K562 (cell line): ENCODE data around the gene RIOK3. TPM values are rescaled to one million over a fixed set of nuclear protein-coding genes. Genes with fewer than 3 reads are reported as not detected.

Source experiments
- ARID4B ChIP-seq: sonication (generic); formaldehyde crosslinking; IDR thresholded peaks from 2 replicates; pipeline ENCODE4 v1.8.0; 2022; ENCODE audit warnings: mild to moderate bottlenecking, missing genetic modification reagents
- CEBPB ChIP-seq: fragments of 450-650 bp; IDR thresholded peaks from 2 replicates; pipeline ENCODE4 v1.6.1; 2016; ENCODE audit warnings: missing genetic modification characterization, missing compliant biosample characterization
- FOSL1 ChIP-seq: fragments of 200-800 bp; sonication (Bioruptor generic); conservative IDR thresholded peaks from 2 replicates; pipeline ENCODE4 v1.6.1; 2016; ENCODE audit warnings: missing genetic modification characterization, missing compliant biosample characterization
- HNRNPH1 ChIP-seq: fragments of 200-400 bp; formaldehyde crosslinking; optimal IDR thresholded peaks from 2 replicates; pipeline ENCODE3; 2017; ENCODE audit warnings: low read depth, mild to moderate bottlenecking, low read length, moderate library complexity
- ILF3 ChIP-seq: fragments of 450-650 bp; IDR thresholded peaks from 2 replicates; pipeline ENCODE4 v1.6.1; 2018; ENCODE audit warnings: antibody characterized with exemption, mild to moderate bottlenecking, moderate library complexity, borderline replicate concordance
- MAZ ChIP-seq, 2 experiments: fragments of 450-650 bp in 1 of 2; sonication (generic) in 1 of 2; formaldehyde crosslinking; IDR thresholded peaks in 1 of 2; conservative IDR thresholded peaks in 1 of 2; 2 replicates each; pipeline versions ENCODE4 v1.4.0 to v1.5.0; 2020; ENCODE audit warnings: mild to moderate bottlenecking in 1 of 2, missing genetic modification reagents in 1 of 2
- MBD1 ChIP-seq: fragments of 250-450 bp; sonication (Bioruptor Pico); IDR thresholded peaks from 2 replicates; pipeline ENCODE4 v1.8.0; 2022; ENCODE audit warnings: inconsistent platforms
- MITF ChIP-seq: IDR thresholded peaks from 2 replicates; pipeline ENCODE4 v1.6.1; 2014; ENCODE audit warnings: antibody characterized with exemption
- MLX ChIP-seq, 2 experiments: fragments of 450-650 bp in 1 of 2; sonication (generic) in 1 of 2; formaldehyde crosslinking; conservative IDR thresholded peaks; 2 replicates each; pipeline versions ENCODE4 v1.4.0 to v1.8.1; 2020 to 2022; ENCODE audit warnings: mild to moderate bottlenecking in 1 of 2, missing genetic modification reagents in 1 of 2
- MTA1 ChIP-seq: fragments of 450-650 bp; IDR thresholded peaks from 2 replicates; pipeline ENCODE4 v1.6.1; 2017; ENCODE audit warnings: borderline replicate concordance
- NUFIP1 ChIP-seq: fragments of 450-650 bp; IDR thresholded peaks from 2 replicates; pipeline ENCODE4 v1.6.1; 2018; ENCODE audit not compliant: partially characterized antibody
- SIN3B ChIP-seq: fragments of 450-650 bp; IDR thresholded peaks from 2 replicates; pipeline ENCODE4 v1.6.1; 2017; ENCODE audit warnings: low read depth, mild to moderate bottlenecking, moderate library complexity
- SRSF3 ChIP-seq: fragments of 200-400 bp; formaldehyde crosslinking; IDR thresholded peaks from 2 replicates; pipeline ENCODE4 v1.6.1; 2016; ENCODE audit warnings: mild to moderate bottlenecking, low read length, moderate library complexity; ENCODE audit not compliant: insufficient read depth
- U2AF2 ChIP-seq: fragments of 200-400 bp; formaldehyde crosslinking; optimal IDR thresholded peaks from 2 replicates; pipeline ENCODE3; 2017; ENCODE audit warnings: low read depth, mild to moderate bottlenecking, low read length
- XRCC4 ChIP-seq: IDR thresholded peaks from one replicate; pipeline ENCODE4 v1.6.1; 2011; ENCODE audit not compliant: insufficient read depth, insufficient read length; ENCODE audit errors: extremely low read depth
- XRCC5 ChIP-seq: fragments of 200-400 bp; formaldehyde crosslinking; IDR thresholded peaks from 2 replicates; pipeline ENCODE4 v1.6.1; 2017; ENCODE audit warnings: low read depth, mild to moderate bottlenecking, low read length
- ZNF134 ChIP-seq: fragments of 250-450 bp; sonication (Bioruptor Pico); conservative IDR thresholded peaks from 2 replicates; pipeline ENCODE4 v1.4.0; 2020
- ZNF174 ChIP-seq: fragments of 250-450 bp; sonication (Bioruptor Pico); IDR thresholded peaks from 2 replicates; pipeline ENCODE4 v1.4.0; 2020; ENCODE audit warnings: mild to moderate bottlenecking
- ZNF175 ChIP-seq: fragments of 200-800 bp; sonication (Bioruptor generic); IDR thresholded peaks from 2 replicates; pipeline ENCODE4 v1.6.1; 2016; ENCODE audit warnings: low read depth, mild to moderate bottlenecking, missing genetic modification characterization, missing compliant biosample characterization
- ZSCAN32 ChIP-seq: fragments of 450-650 bp; formaldehyde crosslinking; IDR thresholded peaks from 2 replicates; pipeline ENCODE4 v1.4.0; 2020; ENCODE audit warnings: mild to moderate bottlenecking, moderate library complexity
- polyA plus RNA-seq, 8 experiments: library from polyadenylated mRNA; depleted of rRNA in 4 of 8; stranded (reverse) in 5 of 8; unstranded in 3 of 8; fragments of >200 nt; fragmentation: Nextera tagmentation in 2 of 8; fragmentation: Illumina TruSeq in 1 of 8; extraction: Ambion mirVana in 2 of 8; extraction: Trizol in 1 of 8; gene quantifications; 2 replicates each; pipeline versions ENCODE4 v1.2.1 to v1.2.3, GENCODE V29; 2011 to 2014; ENCODE audit warnings: inconsistent platforms in 1 of 8, missing spikeins in 1 of 8
- total RNA-seq, 7 experiments: library from RNA; depleted of rRNA in 6 of 7; stranded (reverse); fragments of >200 nt in 6 of 7; fragmentation: Illumina TruSeq in 2 of 7; extraction: Trizol in 2 of 7; gene quantifications; 2 replicates each; pipeline versions ENCODE4 v1.2.1 to v1.2.3, GENCODE V29; 2011 to 2021; ENCODE audit warnings: low replicate concordance in 1 of 7

RIOK3 gene
- total and polyA plus RNA-seq, 9 of the 15 experiments (the other 6 are each of a cell fraction or from before 2014, with no cell fraction given), result 21.4 to 89.5 (median 62.9) TPM

- no peak for TF ChIP-seq ARID4B (CRISPR knock-in tag)
- TF ChIP-seq MITF, result no peak
- TF ChIP-seq NUFIP1, result no peak
- TF ChIP-seq HNRNPH1, result no peak
- no peak for TF ChIP-seq ZNF175 (CRISPR knock-in tag)
- no peak for TF ChIP-seq XRCC4
- TF ChIP-seq ZNF134 (CRISPR knock-in tag), result no peak
- TF ChIP-seq MLX (CRISPR knock-in tag; conservative IDR thresholded peaks at IDR 0.05), result no peak
- no peak for TF ChIP-seq CEBPB (tag)
- TF ChIP-seq SRSF3, result no peak
- peak; percentile 97 for TF ChIP-seq FOSL1 (tag)
- no peak for TF ChIP-seq ILF3
- 0 out of 2 replicates have a peak, but pooled peaks have one; percentile 33 for TF ChIP-seq MTA1
- no peak for TF ChIP-seq MAZ (CRISPR knock-in tag; conservative IDR thresholded peaks at IDR 0.05 in 1 of 2, IDR thresholded peaks at IDR 0.05 in 1 of 2)
- TF ChIP-seq U2AF2, result no peak
- TF ChIP-seq MBD1, result no peak
- no peak for TF ChIP-seq XRCC5
- no peak for TF ChIP-seq SIN3B
- TF ChIP-seq ZNF174, result no peak
- TF ChIP-seq ZSCAN32, result no peak
These were observed 76.5 kb downstream of the RIOK3 start (continued) for GRCh38 chr18:23529604-23530003.
